ENCODE measurements around the gene EXD3.

Gene EXD3

GRCh38 chr9:137317718-137318511 lies 105.0 kb downstream of the EXD3 start:
- no peak for DNase-seq (ENCODE audit: low spot score)

- no peak for DNase-seq (ENCODE audit: low spot score)
Measured at GRCh38 chr9:137317021-137317717, 105.8 kb downstream of the EXD3 start.

- peak; percentile 33 for DNase-seq (ENCODE audit: low spot score)
Measured at GRCh38 chr9:137316012-137316981, 106.7 kb downstream of the EXD3 start.

DNA sequence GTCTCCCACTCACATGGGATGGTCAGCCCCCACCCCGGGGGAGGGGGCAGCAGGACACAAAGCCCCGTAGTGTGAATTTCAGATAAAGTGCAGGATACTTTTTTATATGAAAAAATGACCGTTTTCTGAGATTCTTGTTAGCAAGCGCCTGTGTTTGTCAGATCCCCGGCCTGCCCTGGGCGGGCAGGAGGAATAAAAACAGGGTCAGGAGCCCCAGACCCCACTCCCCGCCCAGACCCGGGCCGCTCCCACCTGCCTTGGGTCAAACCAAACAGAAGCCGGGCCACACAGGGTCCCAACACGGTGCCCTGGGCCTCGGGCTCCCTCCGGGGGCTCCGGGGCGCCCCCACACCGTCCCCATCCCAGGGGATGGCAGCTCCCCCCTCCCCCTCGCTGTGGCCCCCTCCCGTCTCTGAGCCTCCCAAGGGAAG lies 107.4 kb downstream of the EXD3 start:
- no peak for DNase-seq (ENCODE audit: low spot score)

DNA sequence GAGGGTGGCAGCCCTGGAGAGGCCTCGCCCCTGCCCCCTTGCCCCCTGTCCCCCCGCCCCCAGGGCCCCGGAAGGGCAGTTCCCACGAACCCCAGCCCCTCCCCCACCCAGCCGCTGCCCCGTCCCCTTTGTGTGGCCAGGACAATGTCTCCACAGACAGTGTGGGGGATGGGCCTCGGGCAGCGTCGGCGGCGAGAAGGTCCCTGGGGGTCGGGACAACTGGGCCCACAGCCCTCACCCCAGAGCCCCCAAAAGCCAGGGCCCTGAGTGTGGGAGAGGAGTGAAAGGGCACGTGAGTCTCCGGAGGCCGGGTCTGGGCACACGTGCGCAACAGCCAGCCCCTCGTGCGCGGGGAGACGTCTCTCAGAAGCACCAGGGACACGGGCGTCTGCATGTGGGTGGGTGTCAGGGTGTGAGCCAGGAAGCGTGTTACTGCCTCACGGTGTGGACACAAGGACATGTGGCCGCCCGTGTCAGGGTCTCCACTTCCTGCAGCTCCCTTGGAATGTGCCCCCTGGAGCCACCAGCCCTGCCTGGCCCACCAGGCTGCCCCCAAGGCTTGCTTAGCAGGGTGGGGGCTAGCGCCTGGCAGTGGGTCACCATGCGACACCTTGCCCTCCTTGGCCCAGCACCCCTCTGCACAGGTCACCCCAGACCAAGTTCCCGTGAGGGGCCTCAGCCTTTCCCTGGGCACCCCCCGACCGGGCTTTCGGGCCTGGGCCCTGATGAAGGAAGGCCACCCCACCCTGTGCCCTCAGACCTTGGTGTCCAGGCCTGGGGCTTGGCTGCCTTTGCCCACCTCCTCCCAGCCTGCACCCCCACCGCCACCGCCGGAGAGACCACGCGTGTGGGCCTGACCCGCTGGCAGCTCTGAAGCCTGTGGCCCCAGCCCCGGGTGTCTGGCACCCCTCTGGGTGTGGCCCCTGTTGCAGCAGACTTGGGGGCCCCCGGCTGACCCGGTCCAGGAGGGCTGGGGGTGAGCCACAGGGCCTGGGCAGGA lies 108.1 kb downstream of the EXD3 start:
- DNase-seq (ENCODE audit: low spot score): no peak

DNA sequence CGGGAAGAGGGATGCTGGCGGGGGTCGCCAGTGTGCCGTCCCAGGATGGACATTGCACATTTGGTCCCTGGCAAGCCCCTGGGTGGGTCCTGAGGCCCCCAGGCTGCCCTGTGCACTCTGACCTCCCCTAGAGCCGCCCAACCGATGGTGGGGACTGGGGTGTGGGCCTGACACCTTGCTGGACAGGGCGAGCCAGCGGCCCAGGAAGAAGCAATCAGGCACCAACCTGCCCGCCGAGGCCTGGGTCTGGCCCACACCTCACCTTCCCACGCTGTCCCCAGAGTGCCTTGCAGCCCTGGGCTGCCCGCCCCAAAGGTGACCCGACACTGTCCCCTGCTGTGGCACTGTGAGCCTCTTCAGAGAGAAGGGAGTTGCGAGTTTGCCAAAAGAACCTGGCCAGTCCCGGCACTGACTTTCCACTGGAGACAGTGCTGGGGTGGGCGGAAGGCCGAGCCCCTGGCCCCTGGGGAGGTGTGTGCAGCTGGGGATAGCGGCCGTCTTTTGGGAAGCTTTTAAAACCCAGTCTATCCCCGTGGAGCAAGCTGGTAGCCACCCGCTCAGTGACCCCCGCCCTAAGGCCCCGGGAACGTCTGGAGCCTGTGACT lies 108.9 kb downstream of the EXD3 start:
- DNase-seq (ENCODE audit: low spot score): no peak

- no peak for DNase-seq (ENCODE audit: low spot score)
Measured at GRCh38 chr9:137313326-137313936, 109.5 kb downstream of the EXD3 start.

DNA sequence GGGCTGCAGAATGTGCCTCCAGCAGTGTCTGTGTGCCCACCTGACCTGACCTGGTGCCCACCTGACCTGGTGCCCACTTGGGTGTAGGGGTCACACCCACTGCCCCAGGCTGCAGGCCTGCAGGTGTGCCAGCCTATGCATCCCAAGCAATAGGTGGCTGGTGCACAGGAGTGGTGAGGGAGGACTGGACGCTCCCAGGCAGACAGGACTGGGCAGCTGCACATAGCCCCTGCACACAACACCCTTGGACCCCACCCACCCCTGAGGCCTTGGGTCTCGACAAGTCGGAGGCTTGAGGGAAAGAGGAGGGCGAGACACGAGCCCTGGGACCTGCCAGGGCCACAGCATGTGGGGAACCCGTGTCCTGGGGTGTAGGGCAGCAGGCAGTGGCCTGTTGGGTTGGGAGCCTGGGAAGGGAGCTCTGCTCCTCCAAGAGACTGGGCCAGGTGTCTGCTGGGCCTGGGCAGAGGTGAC lies 110.1 kb downstream of the EXD3 start:
- DNase-seq (ENCODE audit: low spot score): no peak

DNA sequence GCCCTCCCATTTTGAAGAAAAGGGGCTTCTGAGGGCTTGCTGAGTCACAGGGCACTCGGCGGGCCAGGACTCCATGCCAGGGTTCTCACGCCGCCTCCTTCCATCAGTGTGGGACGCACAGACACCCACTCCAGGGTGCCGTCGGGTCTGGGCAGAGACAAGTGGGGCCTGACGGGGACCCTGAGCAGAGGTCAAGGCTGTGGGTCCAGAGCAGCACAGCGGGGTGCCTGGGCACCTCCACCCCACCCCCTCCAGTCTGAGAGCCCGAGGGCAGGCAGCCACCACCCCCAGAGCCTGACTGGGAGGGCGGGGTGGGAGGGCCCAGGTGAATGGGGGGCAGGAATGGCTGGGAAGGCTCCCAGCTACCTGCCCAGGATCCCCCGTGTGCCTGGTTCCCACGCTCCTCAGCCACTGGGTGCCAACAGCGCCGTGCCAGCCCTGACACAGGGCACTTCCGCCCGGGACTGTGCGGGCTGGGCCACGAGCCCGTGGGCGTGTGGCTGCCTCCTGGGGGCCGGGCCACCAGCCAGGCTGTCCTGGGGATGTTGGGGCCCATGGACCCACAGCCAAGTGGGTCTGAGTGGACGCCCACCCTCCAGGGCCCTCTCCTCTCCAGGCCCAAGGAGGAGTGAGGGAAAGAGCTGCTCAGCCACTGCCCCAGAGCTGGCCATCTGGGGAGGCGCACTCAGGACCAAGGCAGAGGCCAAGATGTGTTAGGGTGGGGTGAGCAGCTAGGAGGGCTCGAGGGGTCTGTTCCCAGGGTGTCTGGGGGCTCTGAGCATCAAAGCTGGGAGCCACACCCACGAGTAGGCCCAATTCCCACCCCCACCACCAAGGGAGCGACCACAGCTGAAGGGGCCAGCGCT lies 110.7 kb downstream of the EXD3 start:
- no peak for DNase-seq (ENCODE audit: low spot score)

GRCh38 chr9:137311171-137311985 lies 111.6 kb downstream of the EXD3 start:
- peak; percentile 88 for DNase-seq (ENCODE audit: low spot score)

GRCh38 chr9:137310189-137311052 lies 112.5 kb downstream of the EXD3 start:
- DNase-seq (ENCODE audit: low spot score): no peak

DNA sequence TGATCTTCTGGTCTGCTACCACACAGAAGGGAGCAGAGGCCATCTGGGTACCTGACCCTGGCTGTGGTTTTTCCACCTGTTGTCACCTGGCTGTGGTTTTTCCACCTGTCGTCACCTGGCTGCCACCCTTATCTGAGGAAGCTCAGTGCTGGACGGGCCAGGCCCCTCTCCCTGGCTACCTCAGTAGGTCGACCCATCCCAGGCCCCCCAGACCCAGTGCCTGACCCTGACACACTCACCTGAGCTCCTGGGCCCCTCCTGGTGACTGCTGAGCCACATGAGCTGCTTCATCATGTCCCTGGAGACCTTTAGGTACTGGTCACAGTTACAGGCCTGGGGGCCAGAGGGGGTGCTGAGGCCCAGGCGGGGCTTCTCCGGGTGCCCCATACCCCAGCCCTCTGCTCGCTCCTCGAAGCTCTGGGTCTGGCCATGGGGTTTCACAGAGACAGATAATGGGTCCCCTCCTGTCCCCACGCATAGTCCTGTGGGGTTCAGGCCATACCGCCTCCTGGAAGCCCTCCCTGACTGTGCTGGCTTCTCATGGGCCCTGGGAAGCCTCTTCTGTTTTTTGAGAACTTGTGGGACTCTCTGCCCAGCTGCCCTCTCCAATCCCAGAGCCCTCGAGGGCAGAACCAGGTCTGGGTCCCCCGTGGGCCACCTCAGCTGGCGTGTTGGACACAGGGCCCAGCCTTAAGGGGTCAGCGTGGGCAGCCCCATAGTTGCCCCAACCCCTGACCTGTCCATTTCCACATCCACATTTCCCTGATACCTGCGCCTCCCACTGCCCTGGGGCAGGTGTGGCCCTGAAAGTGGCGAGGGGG lies 113.4 kb downstream of the EXD3 start:
- no peak for DNase-seq (ENCODE audit: low spot score)

DNA sequence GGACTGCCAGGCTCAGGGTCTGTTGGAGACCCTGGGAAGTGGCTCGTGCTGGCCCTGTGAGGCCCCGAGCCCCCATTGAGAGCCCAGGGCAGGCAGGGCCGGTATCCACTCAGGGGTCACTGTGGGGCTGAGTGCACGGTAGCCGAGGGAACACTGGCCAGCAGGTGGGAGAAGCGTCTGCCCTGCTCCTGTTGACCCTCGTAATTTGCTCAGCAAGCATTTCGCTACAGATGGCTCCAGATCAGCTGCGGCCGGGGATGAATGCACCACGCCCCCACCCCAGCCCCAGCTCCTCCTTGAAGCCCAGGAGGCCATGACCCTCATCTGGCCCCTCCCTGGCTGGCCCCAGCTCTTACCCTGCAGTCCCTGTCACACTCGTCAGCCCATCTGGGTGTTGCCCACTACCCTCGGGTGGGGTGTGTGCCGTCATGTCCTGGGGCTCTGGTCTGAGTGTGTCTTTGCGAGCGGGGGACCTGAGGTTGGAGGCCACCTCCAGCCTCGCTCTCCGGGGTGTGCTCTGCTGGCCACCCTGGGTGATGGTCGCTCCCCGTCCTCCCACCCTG lies 114.8 kb downstream of the EXD3 start:
- DNase-seq (ENCODE audit: low spot score): no peak

DNA sequence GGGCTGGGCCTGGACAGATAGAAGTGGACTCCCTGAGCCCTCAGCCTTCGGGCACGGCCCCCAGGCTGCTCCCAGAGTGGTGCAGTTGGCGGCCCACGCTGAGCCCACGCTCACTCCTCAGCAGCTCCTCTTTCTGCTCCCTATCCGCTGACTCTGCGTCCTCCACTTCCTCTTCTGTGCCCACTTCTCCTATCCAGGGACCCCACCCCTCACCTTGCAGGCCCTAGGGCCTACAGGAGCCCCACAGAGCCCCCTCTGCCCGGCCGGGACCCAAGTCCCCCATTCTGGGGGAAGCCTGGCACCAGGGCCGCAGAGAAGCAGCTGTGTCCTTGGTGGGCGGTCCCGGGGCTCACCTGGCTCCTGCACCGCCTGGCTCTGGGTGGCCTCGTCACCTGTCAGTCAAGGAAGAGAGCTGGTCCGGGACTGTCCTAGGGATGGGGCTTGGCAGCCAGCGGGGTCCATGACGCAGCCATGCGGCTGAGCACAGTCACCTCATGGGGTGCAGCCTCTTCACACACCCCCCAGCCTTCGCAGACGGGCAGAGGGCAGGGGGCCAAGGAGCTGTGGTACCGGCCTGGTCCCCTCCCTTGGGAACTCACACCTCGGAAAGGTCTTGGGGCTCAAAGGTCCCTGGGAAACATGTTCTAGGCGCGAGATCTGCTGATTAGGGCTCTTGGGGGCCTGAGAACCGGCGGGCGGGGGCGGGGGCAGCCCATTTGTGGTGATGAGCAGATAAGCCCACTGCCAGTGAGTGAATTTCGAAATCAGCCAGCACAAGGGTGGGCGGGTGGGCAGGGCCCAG lies 115.5 kb downstream of the EXD3 start:
- no peak for DNase-seq (ENCODE audit: low spot score)

DNA sequence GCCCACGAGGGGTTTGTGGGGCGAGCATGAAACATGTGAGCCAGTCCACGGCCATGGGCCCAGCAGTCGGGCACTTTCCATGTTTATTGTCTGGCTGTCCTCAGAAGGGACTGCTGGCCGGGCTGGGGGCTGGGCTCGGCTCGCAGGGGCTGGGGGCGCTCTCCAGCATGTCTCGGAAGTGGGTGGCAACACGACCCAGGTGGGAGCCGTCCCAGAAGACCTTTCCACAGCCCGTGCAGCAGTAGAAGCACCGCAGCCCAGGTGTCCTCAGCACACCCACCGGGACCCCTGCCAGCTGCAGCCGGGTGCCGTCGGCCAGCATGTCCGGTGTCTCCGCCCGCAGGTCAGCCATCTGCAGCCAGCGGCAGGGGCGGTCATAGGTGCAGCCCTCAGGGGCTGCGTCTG lies 116.1 kb downstream of the EXD3 start:
- DNase-seq (ENCODE audit: low spot score): no peak
